ENCODE measurements around the gene SWAP70. TPM values are rescaled to one million over a fixed set of nuclear protein-coding genes. Genes with fewer than 3 reads are reported as not detected.
"Not testable (repeated sequence)": the region's sequence is repeated elsewhere in the genome, so short reads cannot be mapped to it uniquely, and the experiment has no call there.

Gene SWAP70
- total and polyA plus RNA-seq, 2 of the 8 experiments (the other 6 are each of a cell fraction or from before 2014, with no cell fraction given), result 14.8 to 37.5 TPM

DNA sequence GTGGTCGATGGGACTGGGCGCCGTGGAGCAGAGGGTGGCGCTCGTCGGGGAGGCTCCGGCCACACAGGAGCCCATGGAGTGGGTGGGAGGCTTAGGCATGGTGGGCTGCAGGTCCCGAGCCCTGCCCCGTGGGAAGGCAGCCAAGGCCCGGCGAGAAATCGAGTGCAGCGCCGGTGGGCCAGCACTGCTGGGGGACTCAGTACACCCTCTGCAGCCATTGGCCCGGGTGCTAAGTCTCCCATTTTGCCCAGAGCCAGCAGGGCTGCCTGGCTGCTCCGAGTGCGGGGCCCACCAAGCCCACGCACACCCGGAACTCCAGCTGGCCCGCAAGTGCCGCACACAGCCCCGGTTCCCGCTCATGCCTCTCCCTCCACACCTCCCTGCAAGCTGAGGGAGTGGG lies 40.8 kb upstream of the SWAP70 start:
- not testable (repeated sequence) for H4K20me1 ChIP-seq (replicated peaks in 1 of 2; ENCODE audit: control insufficient read depth in 1 of 2, insufficient read depth in 2 of 2, low read length in 2 of 2); H3K27me3 ChIP-seq (replicated peaks in 1 of 4; ENCODE audit: control insufficient read depth in 3 of 4, extremely low read depth in 1 of 4, insufficient read depth in 3 of 4, low read length in 3 of 4); H3K14ac ChIP-seq (ENCODE audit: insufficient read length); H2BK12ac ChIP-seq (ENCODE audit: low read depth, low read length); H3K23me2 ChIP-seq (ENCODE audit: low read depth, low read length); H2AK5ac ChIP-seq (ENCODE audit: low read depth, low read length); H2BK120ac ChIP-seq (replicated peaks; ENCODE audit: low read depth, low read length); H4K8ac ChIP-seq (ENCODE audit: extremely low read depth, insufficient read depth, low read length); H3K27ac ChIP-seq (ENCODE audit: low read depth, low read length); H4K91ac ChIP-seq (replicated peaks; ENCODE audit: insufficient read length, low read length); H4K5ac ChIP-seq (ENCODE audit: insufficient read length, low read depth, low read length); DNase-seq (ENCODE audit: low read depth in 1 of 2, low spot score in 2 of 2); H2BK5ac ChIP-seq (ENCODE audit: low read depth, low read length); H3K4ac ChIP-seq (replicated peaks; ENCODE audit: insufficient read length, low read depth, low read length); FAIRE-seq; H2BK20ac ChIP-seq (ENCODE audit: low read length); H3K9ac ChIP-seq (replicated peaks in 1 of 4; ENCODE audit: extremely low read depth in 1 of 4, low read depth in 3 of 4, low read length in 3 of 4); H3K4me3 ChIP-seq (ENCODE audit: extremely low read depth in 1 of 4, insufficient read depth in 2 of 4, low read depth in 3 of 4, low read length in 4 of 4); H3K9me3 ChIP-seq (ENCODE audit: insufficient read depth in 2 of 2, low read depth in 1 of 2, low read length in 1 of 2); H2AFZ ChIP-seq (ENCODE audit: low read length); H3K4me2 ChIP-seq (ENCODE audit: insufficient read depth in 1 of 2, low read depth in 2 of 2, low read length in 2 of 2); H3K23ac ChIP-seq (ENCODE audit: insufficient read length); H2BK15ac ChIP-seq (ENCODE audit: low read length); H3K36me3 ChIP-seq (ENCODE audit: control insufficient read depth in 2 of 4, insufficient read depth in 4 of 4, low read length in 3 of 4); H3K18ac ChIP-seq (ENCODE audit: extremely low read depth, low read length); H3K79me1 ChIP-seq (ENCODE audit: low read depth, low read length); H3K56ac ChIP-seq (replicated peaks; ENCODE audit: insufficient read length, low read depth, low read length); H3K79me2 ChIP-seq (ENCODE audit: control insufficient read depth in 1 of 2, insufficient read depth in 2 of 2, low read length in 2 of 2)
- H3K4me1 ChIP-seq (replicated peaks in 1 of 4; ENCODE audit: control insufficient read depth in 3 of 4, insufficient read depth in 4 of 4, low read length in 3 of 4), result peaks cover 2 to 21% (median 17%) of the 10 kb centered on the region in 4 experiments; a peak in 6 of 7 replicates
- CTCF ChIA-PET (ENCODE audit: partially characterized antibody), result interaction anchor here (1.5 kb wide), 1 partner anchor 10 kb away, joined by 12 read pairs; no protein-coding TSS in a partner anchor
- WGBS, 2 experiments (ENCODE audit: extremely low coverage in 1 of 2, insufficient coverage in 1 of 2, insufficient read length in 1 of 2, insufficient replicate concordance in 2 of 2, low coverage in 1 of 2, low lambda C conversion rate in 2 of 2, missing lambda C conversion rate in 1 of 2), result 95% methylated on average over 22 of the region's 23 CpGs; no CpG with 5 or more reads in 1 of the 2 experiments
- POLR2A ChIA-PET (ENCODE audit: partially characterized antibody), result interaction anchor here (1.1 to 1.3 kb wide), 2 partner anchors 10 to 50 kb away, joined by 3 to 4 read pairs; partner anchors contain the start of gene WEE1
